DLD1 (cell line): Measurements from ENCODE around the gene TCOF1.

ENCODE experiments used
- in situ Hi-C: cut with HindIII; loops from 2 replicates; pipeline ENCODE4 v1.10.0; 2017; ENCODE audit warnings: low sequenced_read_pairs

The TCOF1 gene

GRCh38 chr5:150347003-150347402 lies 10.5 kb upstream of the TCOF1 start:
- in situ Hi-C loops: no loop called here

- in situ Hi-C loops: no loop called here
Observed at GRCh38 chr5:150347451-150347850, 10.0 kb upstream of the TCOF1 start.

- in situ Hi-C loops: no loop called here
Observed at GRCh38 chr5:150349681-150350275, 7.7 kb upstream of the TCOF1 start.

- in situ Hi-C loops: no loop called here
Observed at GRCh38 chr5:150350524-150351344, 6.8 kb upstream of the TCOF1 start.

GRCh38 chr5:150352244-150353031 lies 5.1 kb upstream of the TCOF1 start:
- in situ Hi-C loops: no loop called here

GRCh38 chr5:150353032-150353675 lies 4.3 kb upstream of the TCOF1 start:
- in situ Hi-C loops: no loop called here

- in situ Hi-C loops: no loop called here
Observed at GRCh38 chr5:150355791-150356190, 1.7 kb upstream of the TCOF1 start.

- in situ Hi-C loops: no loop called here
Observed at GRCh38 chr5:150356575-150357294, 762 bp upstream of the TCOF1 start.

- in situ Hi-C loops: no loop called here
Observed at GRCh38 chr5:150358261-150359095, 981 bp downstream of the TCOF1 start.

- in situ Hi-C loops: no loop called here
Observed at GRCh38 chr5:150361301-150361700, 3.8 kb downstream of the TCOF1 start.

GRCh38 chr5:150363185-150363584 lies 5.7 kb downstream of the TCOF1 start:
- in situ Hi-C loops: no loop called here

GRCh38 chr5:150364004-150364403 lies 6.5 kb downstream of the TCOF1 start:
- in situ Hi-C loops: no loop called here

GRCh38 chr5:150368526-150368925 lies 11.0 kb downstream of the TCOF1 start:
- in situ Hi-C loops: no loop called here

- in situ Hi-C loops: no loop called here
Observed at GRCh38 chr5:150372639-150373038, 15.1 kb downstream of the TCOF1 start.

- in situ Hi-C loops: no loop called here
Observed at GRCh38 chr5:150374651-150375050, 17.2 kb downstream of the TCOF1 start.

- in situ Hi-C loops: no loop called here
Observed at GRCh38 chr5:150376799-150377771, 19.6 kb downstream of the TCOF1 start.

GRCh38 chr5:150377964-150378694 lies 20.6 kb downstream of the TCOF1 start:
- in situ Hi-C loops: no loop called here

GRCh38 chr5:150384701-150385100 lies 27.2 kb downstream of the TCOF1 start:
- in situ Hi-C loops: no loop called here
